Stimulated activated CD4-positive, alpha-beta T cell treated with anti-CD3 and anti-CD28 coated beads, TNF-alpha, amount 100 ng/mL, for 1 hour (primary cell): ENCODE results near the gene HNRNPA1.
"Not testable (repeated sequence)": the region's sequence is repeated elsewhere in the genome, so short reads cannot be mapped to it uniquely, and the experiment has no call there.

ENCODE experiments used
- DNase-seq, 3 donors: peaks; one replicate each; pipeline ENCODE4 v3.0.0-alpha.2; 2020; ENCODE audit warnings: low read depth in 3 of 3, low spot score in 1 of 3

The HNRNPA1 gene

GRCh38 chr12:54280468-54281260 is at the start of gene HNRNPA1:
Gene HNRNPA1 (plus strand): TSS chr12:54280726. CDS start chr12:54280808, 82 bp downstream.
- peak; percentile 72 to 93 (median 90) for DNase-seq

GRCh38 chr12:54231269-54231668 is 49.3 kb upstream of the HNRNPA1 start:
- not testable (repeated sequence) for DNase-seq

GRCh38 chr12:54232790-54233189 is 47.7 kb upstream of the HNRNPA1 start:
- DNase-seq = no peak

GRCh38 chr12:54238531-54238930 is 42.0 kb upstream of the HNRNPA1 start:
- DNase-seq = no peak

GRCh38 chr12:54239620-54240019 is 40.9 kb upstream of the HNRNPA1 start:
- no peak for DNase-seq

- DNase-seq = no peak
These were observed 40.4 kb upstream of the HNRNPA1 start for GRCh38 chr12:54240129-54240528.

- no peak for DNase-seq
These were observed 39.4 kb upstream of the HNRNPA1 start for GRCh38 chr12:54240971-54241588.

GRCh38 chr12:54246011-54246641 is 34.4 kb upstream of the HNRNPA1 start:
- no peak for DNase-seq

GRCh38 chr12:54249489-54249888 is 31.0 kb upstream of the HNRNPA1 start:
- no peak for DNase-seq

GRCh38 chr12:54251667-54252284 is 28.8 kb upstream of the HNRNPA1 start:
- DNase-seq = no peak

GRCh38 chr12:54253240-54253639 is 27.3 kb upstream of the HNRNPA1 start:
- DNase-seq = no peak

- no peak for DNase-seq
These were observed 23.2 kb upstream of the HNRNPA1 start for GRCh38 chr12:54257332-54257731.

- DNase-seq = no peak
These were observed 22.3 kb upstream of the HNRNPA1 start for GRCh38 chr12:54258201-54258681.

GRCh38 chr12:54259194-54260011 is 21.1 kb upstream of the HNRNPA1 start:
- DNase-seq = no peak

GRCh38 chr12:54261815-54262402 is 18.6 kb upstream of the HNRNPA1 start:
- DNase-seq = no peak

GRCh38 chr12:54262403-54262925 is 18.1 kb upstream of the HNRNPA1 start:
- no peak for DNase-seq

- no peak for DNase-seq
These were observed 15.1 kb upstream of the HNRNPA1 start for GRCh38 chr12:54265364-54265812.

- no peak for DNase-seq
These were observed 13.7 kb upstream of the HNRNPA1 start for GRCh38 chr12:54266852-54267251.

GRCh38 chr12:54270345-54270744 is 10.2 kb upstream of the HNRNPA1 start:
- DNase-seq = no peak

- no peak for DNase-seq
These were observed 8.3 kb upstream of the HNRNPA1 start for GRCh38 chr12:54272214-54272613.
